ENCODE measurements around the gene ACVRL1.

The ACVRL1 gene

GRCh38 chr12:51970904-51971646, 63.8 kb downstream of the ACVRL1 start:
- Histone ChIP-seq H3K27ac (peak overlapping the region; percentile 80), H3K36me3 (replicated peaks) (peaks cover 6% of the 10 kb centered on the region), H3K27me3 (replicated peaks) (no peaks in the 10 kb centered on the region), H3K4me3 (ENCODE audit: low read depth, low read length) (no peak overlapping the region)
- TF ChIP-seq CTCF (IDR thresholded peaks at IDR 0.05; ENCODE audit: low read depth, low read length, missing control alignments) = peak; percentile 88
- DNase-seq = no peak
- in situ Hi-C loops (cut with HindIII; ENCODE audit: low pct_ligation_motif_present, low sequenced_read_pairs) = no loop called here

GRCh38 chr12:51971679-51972421, 64.5 kb downstream of the ACVRL1 start:
- TF ChIP-seq CTCF (IDR thresholded peaks at IDR 0.05; ENCODE audit: low read depth, low read length, missing control alignments) = no peak
- Histone ChIP-seq H3K36me3 (replicated peaks) (peaks cover 9% of the 10 kb centered on the region), H3K27me3 (replicated peaks) (no peaks in the 10 kb centered on the region), H3K4me3 (ENCODE audit: low read depth, low read length) (no peak overlapping the region), H3K27ac (peak overlapping the region; percentile 80)
- DNase-seq = no peak
- in situ Hi-C loops (cut with HindIII; ENCODE audit: low pct_ligation_motif_present, low sequenced_read_pairs) = no loop called here

- H3K4me3 ChIP-seq (ENCODE audit: low read depth, low read length) = no peak overlapping the region
- H3K27ac ChIP-seq = peak overlapping the region; percentile 80
These were observed 65.1 kb downstream of the ACVRL1 start for GRCh38 chr12:51972422-51972812.

GRCh38 chr12:51972849-51973273, 65.6 kb downstream of the ACVRL1 start:
- peaks cover 9% of the 10 kb centered on the region for H3K36me3 ChIP-seq (replicated peaks)
- in situ Hi-C loops (cut with HindIII; ENCODE audit: low pct_ligation_motif_present, low sequenced_read_pairs) = no loop called here
- no peak overlapping the region for H3K4me3 ChIP-seq (ENCODE audit: low read depth, low read length)
- TF ChIP-seq CTCF (IDR thresholded peaks at IDR 0.05; ENCODE audit: low read depth, low read length, missing control alignments) = no peak
- peak overlapping the region; percentile 80 for H3K27ac ChIP-seq
- no peaks in the 10 kb centered on the region for H3K27me3 ChIP-seq (replicated peaks)
- DNase-seq = peak; percentile 70

More at GRCh38 chr12:51972422-51972812, 65.1 kb downstream of the ACVRL1 start:
- H3K27me3 ChIP-seq (replicated peaks) = no peaks in the 10 kb centered on the region
- no peak for TF ChIP-seq CTCF (IDR thresholded peaks at IDR 0.05; ENCODE audit: low read depth, low read length, missing control alignments)
- peaks cover 9% of the 10 kb centered on the region for H3K36me3 ChIP-seq (replicated peaks)
- no peak for DNase-seq
- in situ Hi-C loops (cut with HindIII; ENCODE audit: low pct_ligation_motif_present, low sequenced_read_pairs) = no loop called here
